Ovary (tissue), 3 donors: Measurements from ENCODE around the gene CKAP4.
"Not testable (repeated sequence)": the region's sequence is repeated elsewhere in the genome, so short reads cannot be mapped to it uniquely, and the experiment has no call there.

Experiments
- CTCF ChIP-seq, 3 donors: fragments of 450-650 bp in 2 of 3; fragments of 200-600 bp in 1 of 3; IDR thresholded peaks; one replicate each; pipeline versions ENCODE4 v1.5.1 to v1.8.0; 2016 to 2022; ENCODE audit warnings: antibody characterized with exemption in 3 of 3, mild to moderate bottlenecking in 1 of 3
- EP300 ChIP-seq: sonication (generic); formaldehyde crosslinking; IDR thresholded peaks from one replicate; pipeline ENCODE4 v1.6.1; 2017; ENCODE audit warnings: antibody characterized with exemption
- POLR2A ChIP-seq: fragments of 450-650 bp; IDR thresholded peaks from one replicate; pipeline ENCODE4 v1.6.1; 2017; ENCODE audit warnings: antibody characterized with exemption, mild to moderate bottlenecking, moderate library complexity
- donor health status: DM: no; HTN: no; CAD: no.

- not testable (repeated sequence) for TF ChIP-seq POLR2A; CTCF (IDR thresholded peaks at IDR 0.05); EP300
These were observed 38.8 kb upstream of the CKAP4 start for GRCh38 chr12:106286576-106287162.
